ENCODE measurements around the gene TRPM1.

The TRPM1 gene

GRCh38 chr15:31129769-31130303, 28.3 kb upstream of the TRPM1 start:
- no peaks in the 10 kb centered on the region for H3K27me3 ChIP-seq (replicated peaks; ENCODE audit: control insufficient read depth, insufficient read depth, low read length)
- no peak for DNase-seq (ENCODE audit: extremely low read depth, insufficient read length)
- no peaks in the 10 kb centered on the region for H3K36me3 ChIP-seq (ENCODE audit: control insufficient read depth, insufficient read depth, low read length)
- no peak overlapping the region for H3K4me3 ChIP-seq (replicated peaks; ENCODE audit: low read depth, low read length)
- no peak for TF ChIP-seq CTCF (IDR thresholded peaks at IDR 0.05; ENCODE audit: insufficient read depth, low read length, poor library complexity, severe bottlenecking)

GRCh38 chr15:31128919-31129768, 27.6 kb upstream of the TRPM1 start:
- H3K4me3 ChIP-seq (replicated peaks; ENCODE audit: low read depth, low read length), result no peak overlapping the region
- no peaks in the 10 kb centered on the region for H3K27me3 ChIP-seq (replicated peaks; ENCODE audit: control insufficient read depth, insufficient read depth, low read length)
- H3K36me3 ChIP-seq (ENCODE audit: control insufficient read depth, insufficient read depth, low read length), result no peaks in the 10 kb centered on the region
- DNase-seq (ENCODE audit: extremely low read depth, insufficient read length), result peak; percentile 71
- peak; percentile 97 for TF ChIP-seq CTCF (IDR thresholded peaks at IDR 0.05; ENCODE audit: insufficient read depth, low read length, poor library complexity, severe bottlenecking)

GRCh38 chr15:31128477-31128876, 27.0 kb upstream of the TRPM1 start:
- TF ChIP-seq CTCF (IDR thresholded peaks at IDR 0.05; ENCODE audit: insufficient read depth, low read length, poor library complexity, severe bottlenecking), result no peak

GRCh38 chr15:31127596-31128261, 26.2 kb upstream of the TRPM1 start:
- no peaks in the 10 kb centered on the region for H3K36me3 ChIP-seq (ENCODE audit: control insufficient read depth, insufficient read depth, low read length)
- no peak for TF ChIP-seq CTCF (IDR thresholded peaks at IDR 0.05; ENCODE audit: insufficient read depth, low read length, poor library complexity, severe bottlenecking)
- no peaks in the 10 kb centered on the region for H3K27me3 ChIP-seq (replicated peaks; ENCODE audit: control insufficient read depth, insufficient read depth, low read length)
- no peak for DNase-seq (ENCODE audit: extremely low read depth, insufficient read length)
- H3K4me3 ChIP-seq (replicated peaks; ENCODE audit: low read depth, low read length), result no peak overlapping the region

More at GRCh38 chr15:31128477-31128876, 27.0 kb upstream of the TRPM1 start:
- DNase-seq (ENCODE audit: extremely low read depth, insufficient read length), result no peak
- H3K36me3 ChIP-seq (ENCODE audit: control insufficient read depth, insufficient read depth, low read length), result no peaks in the 10 kb centered on the region
- no peaks in the 10 kb centered on the region for H3K27me3 ChIP-seq (replicated peaks; ENCODE audit: control insufficient read depth, insufficient read depth, low read length)
- H3K4me3 ChIP-seq (replicated peaks; ENCODE audit: low read depth, low read length), result no peak overlapping the region

- Histone ChIP-seq H3K27me3 (replicated peaks; ENCODE audit: control insufficient read depth, insufficient read depth, low read length) (no peaks in the 10 kb centered on the region), H3K36me3 (ENCODE audit: control insufficient read depth, insufficient read depth, low read length) (no peaks in the 10 kb centered on the region), H3K4me3 (replicated peaks; ENCODE audit: low read depth, low read length) (no peak overlapping the region)
- DNase-seq (ENCODE audit: extremely low read depth, insufficient read length), result no peak
- no peak for TF ChIP-seq CTCF (IDR thresholded peaks at IDR 0.05; ENCODE audit: insufficient read depth, low read length, poor library complexity, severe bottlenecking)
These were observed 23.5 kb upstream of the TRPM1 start for GRCh38 chr15:31125061-31125460.
